SK-N-SH (cell line): ENCODE results near the gene IL17A. TPM values are rescaled to one million over a fixed set of nuclear protein-coding genes. Genes with fewer than 3 reads are reported as not detected.

Experiments used
- CTCF ChIA-PET: fragments of 300-600, 350-600 bp; formaldehyde crosslinking; extraction: SDS; loops from one replicate; lab custom pipeline; 2021; lab: Yijun Ruan, JAX
- POLR2A ChIA-PET: fragments of 350-600 bp; sonication (Branson Sonifier 250); formaldehyde crosslinking; extraction: SDS; loops from one replicate; lab custom pipeline; 2020; ENCODE audit warnings: antibody characterized with exemption, inconsistent platforms; lab: Yijun Ruan, JAX
- DNase-seq: peaks from one replicate; pipeline ENCODE4 v3.0.0; 2012
- H2AFZ ChIP-seq: fragments of 200-600 bp; sonication (generic); 2 replicates; pipeline ENCODE4 v1.8.1; 2016; ENCODE audit warnings: antibody characterized with exemption, mild to moderate bottlenecking, low read depth
- H3F3A ChIP-seq: fragments of 200-600 bp; sonication (generic); replicated peaks from 2 replicates; pipeline ENCODE3; 2016; ENCODE audit warnings: antibody characterized with exemption, mild to moderate bottlenecking; ENCODE audit not compliant: insufficient read depth
- H3K27ac ChIP-seq, 2 experiments: fragments of 200-500 bp in 1 of 2; fragments of 200-600 bp in 1 of 2; sonication (Bioruptor generic) in 1 of 2; sonication (generic), shearing (Covaris generic) in 1 of 2; 2 replicates each; pipeline versions ENCODE4 v1.5.1 to v1.6.1; 2014 to 2016; ENCODE audit warnings: low read depth in 2 of 2, inconsistent platforms in 1 of 2, low read length in 1 of 2, mild to moderate bottlenecking in 1 of 2, mixed read lengths in 1 of 2
- H3K27me3 ChIP-seq: fragments of 200-600 bp; sonication (generic), shearing (Covaris generic); 2 replicates; pipeline ENCODE4 v1.6.1; 2016; ENCODE audit warnings: mixed run types; ENCODE audit not compliant: insufficient read depth
- H3K36me3 ChIP-seq, 2 experiments: fragments of 200-500 bp in 1 of 2; fragments of 200-600 bp in 1 of 2; sonication (Bioruptor generic) in 1 of 2; sonication (generic) in 1 of 2; replicated peaks in 1 of 2; 2 replicates each; pipeline versions ENCODE3 to v1.5.1; 2014 to 2016; ENCODE audit warnings: low read length in 1 of 2, mild to moderate bottlenecking in 1 of 2; ENCODE audit not compliant: insufficient read depth in 2 of 2, control insufficient read depth in 1 of 2
- H3K4me1 ChIP-seq, 2 experiments: fragments of 200-500 bp in 1 of 2; fragments of 200-600 bp in 1 of 2; sonication (Bioruptor generic) in 1 of 2; sonication (generic), shearing (Covaris generic) in 1 of 2; 2 replicates each; pipeline versions ENCODE4 v1.5.1 to v1.6.1; 2014 to 2016; ENCODE audit warnings: low read depth in 1 of 2, low read length in 1 of 2, mixed run types in 1 of 2; ENCODE audit not compliant: insufficient read depth in 2 of 2, control insufficient read depth in 1 of 2
- H3K4me2 ChIP-seq: fragments of 200-600 bp; sonication (generic), shearing (Covaris generic); 2 replicates; pipeline ENCODE4 v1.6.1; 2017; ENCODE audit warnings: mixed run types
- H3K4me3 ChIP-seq, 2 experiments: fragments of 200-500 bp in 1 of 2; fragments of 200-600 bp in 1 of 2; sonication (Bioruptor generic) in 1 of 2; sonication (generic), shearing (Covaris generic) in 1 of 2; 2 replicates each; pipeline versions ENCODE4 v1.5.1 to v1.8.1; 2014 to 2016; ENCODE audit warnings: low read depth in 2 of 2, inconsistent platforms in 1 of 2, low read length in 1 of 2, mild to moderate bottlenecking in 1 of 2, mixed read lengths in 1 of 2, moderate library complexity in 1 of 2
- H3K79me2 ChIP-seq: fragments of 200-600 bp; sonication (generic); 2 replicates; pipeline ENCODE4 v1.8.1; 2017; ENCODE audit warnings: mild to moderate bottlenecking; ENCODE audit not compliant: insufficient read depth
- H3K9ac ChIP-seq: fragments of 200-600 bp; sonication (generic); 2 replicates; pipeline ENCODE4 v1.6.1; 2017; ENCODE audit warnings: mixed run types
- H3K9me2 ChIP-seq: fragments of 200-600 bp; sonication (generic); 2 replicates; pipeline ENCODE4 v1.6.1; 2017; ENCODE audit warnings: mixed run types
- H3K9me3 ChIP-seq: fragments of 200-600 bp; sonication (generic); 2 replicates; pipeline ENCODE4 v1.6.1; 2017; ENCODE audit warnings: mixed run types, mild to moderate bottlenecking, moderate library complexity
- H4K20me1 ChIP-seq: fragments of 200-600 bp; sonication (generic); 2 replicates; pipeline ENCODE4 v1.6.1; 2017; ENCODE audit warnings: mild to moderate bottlenecking, mixed run types; ENCODE audit not compliant: insufficient read depth
- CHD2 ChIP-seq: fragments of 150-350 bp; IDR thresholded peaks from 2 replicates; pipeline ENCODE4 v1.6.1; 2018; ENCODE audit warnings: low read length; ENCODE audit not compliant: partially characterized antibody
- ELF1 ChIP-seq: IDR thresholded peaks from 2 replicates; pipeline ENCODE4 v1.4.0; 2012
- FOSL2 ChIP-seq: IDR thresholded peaks from 2 replicates; pipeline ENCODE4 v1.4.0; 2012; ENCODE audit warnings: low read depth, mild to moderate bottlenecking, moderate library complexity, borderline replicate concordance
- FOXJ3 ChIP-seq: sonication (generic); formaldehyde crosslinking; IDR thresholded peaks from 2 replicates; pipeline ENCODE4 v1.5.1; 2020; ENCODE audit warnings: mild to moderate bottlenecking, missing genetic modification reagents
- FOXM1 ChIP-seq: IDR thresholded peaks from 2 replicates; pipeline ENCODE4 v1.4.0; 2012; ENCODE audit warnings: low read depth, mild to moderate bottlenecking
- GATA2 ChIP-seq: sonication (generic); formaldehyde crosslinking; IDR thresholded peaks from 2 replicates; pipeline ENCODE4 v1.5.0; 2020; ENCODE audit warnings: mild to moderate bottlenecking, missing genetic modification reagents
- NFIC ChIP-seq: IDR thresholded peaks from 2 replicates; pipeline ENCODE4 v1.4.0; 2012; ENCODE audit warnings: borderline replicate concordance
- POLR2AphosphoS5 ChIP-seq: IDR thresholded peaks from 2 replicates; pipeline ENCODE4 v1.6.1; 2012; ENCODE audit warnings: low read depth, low read length
- RAD21 ChIP-seq: IDR thresholded peaks from 2 replicates; pipeline ENCODE4 v1.6.1; 2012; ENCODE audit warnings: mild to moderate bottlenecking, low read length
- SIN3A ChIP-seq: IDR thresholded peaks from 2 replicates; pipeline ENCODE4 v1.6.1; 2012; ENCODE audit warnings: low read depth, mild to moderate bottlenecking, low read length, moderate library complexity, borderline replicate concordance
- SMC3 ChIP-seq: IDR thresholded peaks from 2 replicates; pipeline ENCODE4 v1.6.1; 2012; ENCODE audit warnings: low read depth, low read length, improper control_type of control experiment
- TEAD4 ChIP-seq: IDR thresholded peaks from 2 replicates; pipeline ENCODE4 v1.4.0; 2012; ENCODE audit warnings: mild to moderate bottlenecking, borderline replicate concordance; ENCODE audit not compliant: insufficient read depth
- YY1 ChIP-seq: IDR thresholded peaks from 2 replicates; pipeline ENCODE4 v1.4.0; 2012; ENCODE audit warnings: low read depth, mild to moderate bottlenecking
- WGBS: methylation state at CpG from one replicate; pipeline ENCODE4 v1.1.6; 2017; ENCODE audit warnings: low lambda C conversion rate; 5-methylcytosine and 5-hydroxymethylcytosine counted together
- polyA plus RNA-seq, 3 experiments: library from polyadenylated mRNA; depleted of rRNA; stranded (reverse); fragments of >200 nt; gene quantifications; 2 replicates each; pipeline ENCODE4 v1.2.3, GENCODE V29; 2012
- TF ChIP-seq, protein P1 (sequence below): IDR thresholded peaks from 2 replicates; pipeline ENCODE4 v1.4.0; 2012; ENCODE audit warnings: low read depth
- TF ChIP-seq, protein P2 (sequence below): IDR thresholded peaks from 2 replicates; pipeline ENCODE4; 2012
- TF ChIP-seq, protein P3 (sequence below): fragments of 150-350 bp; IDR thresholded peaks from 2 replicates; pipeline ENCODE4 v1.6.1; 2017; ENCODE audit warnings: antibody characterized with exemption, low read length, low read depth, borderline replicate concordance
- TF ChIP-seq, protein P4 (sequence below): IDR thresholded peaks from 2 replicates; pipeline ENCODE4 v1.4.0; 2012; ENCODE audit warnings: low read depth, borderline replicate concordance
- TF ChIP-seq, protein P5 (sequence below): fragments of 150-350 bp; IDR thresholded peaks from 2 replicates; pipeline ENCODE4 v1.6.1; 2016; ENCODE audit warnings: mild to moderate bottlenecking, low read depth, low read length
- TF ChIP-seq, protein P6 (sequence below): IDR thresholded peaks from 2 replicates; pipeline ENCODE4 v1.4.0; 2012; ENCODE audit warnings: low read depth, borderline replicate concordance

Gene IL17A
- polyA plus RNA-seq, 1 of the 3 experiments (the other 2 are of a cell fraction) = not detected

DNA sequence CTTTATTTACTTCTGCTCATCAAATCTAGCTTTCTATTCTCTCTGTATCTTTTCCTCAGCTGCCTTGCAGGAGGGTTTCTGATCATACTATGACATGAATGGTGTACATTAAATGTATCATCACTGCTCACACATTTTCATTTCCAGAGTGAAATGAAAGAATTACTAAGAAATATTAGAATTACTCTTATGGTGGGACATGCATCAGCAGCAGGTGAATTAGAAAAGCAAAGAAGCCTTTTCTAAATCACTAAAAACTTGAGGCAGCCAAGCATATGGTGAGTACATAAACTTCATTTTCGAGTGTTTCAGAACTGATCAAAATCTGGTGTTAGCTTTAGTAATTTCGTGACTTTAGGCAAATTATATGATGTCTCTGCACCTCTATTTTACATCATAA, 23.6 kb downstream of the IL17A start:
- TF ChIP-seq POLR2AphosphoS5 (no peak), SMC3 (no peak), SIN3A (no peak), GATA2 (no peak), FOXM1 (no peak), CHD2 (no peak), FOXJ3 (no peak), FOSL2 (no peak), RAD21 (no peak), TEAD4 (no peak)
- TF ChIP-seq, protein P1, sequence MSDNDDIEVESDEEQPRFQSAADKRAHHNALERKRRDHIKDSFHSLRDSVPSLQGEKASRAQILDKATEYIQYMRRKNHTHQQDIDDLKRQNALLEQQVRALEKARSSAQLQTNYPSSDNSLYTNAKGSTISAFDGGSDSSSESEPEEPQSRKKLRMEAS = no peak
- TF ChIP-seq, protein P2, sequence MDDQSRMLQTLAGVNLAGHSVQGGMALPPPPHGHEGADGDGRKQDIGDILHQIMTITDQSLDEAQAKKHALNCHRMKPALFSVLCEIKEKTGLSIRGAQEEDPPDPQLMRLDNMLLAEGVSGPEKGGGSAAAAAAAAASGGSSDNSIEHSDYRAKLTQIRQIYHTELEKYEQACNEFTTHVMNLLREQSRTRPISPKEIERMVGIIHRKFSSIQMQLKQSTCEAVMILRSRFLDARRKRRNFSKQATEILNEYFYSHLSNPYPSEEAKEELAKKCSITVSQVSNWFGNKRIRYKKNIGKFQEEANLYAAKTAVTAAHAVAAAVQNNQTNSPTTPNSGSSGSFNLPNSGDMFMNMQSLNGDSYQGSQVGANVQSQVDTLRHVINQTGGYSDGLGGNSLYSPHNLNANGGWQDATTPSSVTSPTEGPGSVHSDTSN = no peak
- TF ChIP-seq, protein P3, sequence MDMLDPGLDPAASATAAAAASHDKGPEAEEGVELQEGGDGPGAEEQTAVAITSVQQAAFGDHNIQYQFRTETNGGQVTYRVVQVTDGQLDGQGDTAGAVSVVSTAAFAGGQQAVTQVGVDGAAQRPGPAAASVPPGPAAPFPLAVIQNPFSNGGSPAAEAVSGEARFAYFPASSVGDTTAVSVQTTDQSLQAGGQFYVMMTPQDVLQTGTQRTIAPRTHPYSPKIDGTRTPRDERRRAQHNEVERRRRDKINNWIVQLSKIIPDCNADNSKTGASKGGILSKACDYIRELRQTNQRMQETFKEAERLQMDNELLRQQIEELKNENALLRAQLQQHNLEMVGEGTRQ = no peak
- Histone ChIP-seq H3K4me3 (no peak overlapping the region), H3K27me3 (no peaks in the 10 kb centered on the region), H3F3A (no peaks in the 10 kb centered on the region), H4K20me1 (no peaks in the 10 kb centered on the region), H3K9me2 (no peaks in the 10 kb centered on the region), H3K4me2 (no peak overlapping the region), H3K79me2 (no peaks in the 10 kb centered on the region), H3K27ac (no peak overlapping the region), H3K4me1 (no peaks in the 10 kb centered on the region), H3K36me3 (no peaks in the 10 kb centered on the region), H2AFZ (no peak overlapping the region), H3K9ac (no peak overlapping the region), H3K9me3 (no peaks in the 10 kb centered on the region)
- DNase-seq = no peak
- CTCF ChIA-PET = interaction anchor here (0.6 kb wide), 1 partner anchor 784 kb away, joined by 3 read pairs; no protein-coding TSS in a partner anchor
- POLR2A ChIA-PET = no interaction called here
- WGBS = 1% methylated on average over 2 of the region's 2 CpGs

DNA sequence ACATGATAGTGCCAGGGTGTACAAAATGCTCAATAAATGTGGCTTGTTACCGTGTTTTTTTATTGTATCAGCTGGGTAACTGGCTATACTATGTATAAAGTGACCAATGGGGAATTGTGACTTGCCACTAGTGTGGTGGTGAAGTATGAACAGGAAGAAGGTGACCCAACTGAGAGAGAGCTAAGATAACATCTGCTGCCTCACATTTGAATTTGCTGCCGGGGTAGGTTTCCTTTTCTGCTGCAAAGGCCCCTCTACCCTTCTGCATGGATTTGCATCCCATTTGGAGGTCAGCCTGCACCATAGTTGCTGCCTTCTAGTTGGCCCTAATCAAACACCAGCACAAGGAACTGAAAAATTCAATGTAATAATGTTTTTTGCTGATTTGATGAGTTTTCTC, 24.1 kb downstream of the IL17A start:
- no peak for DNase-seq
- H3K27ac ChIP-seq = no peak overlapping the region
- no peaks in the 10 kb centered on the region for H4K20me1 ChIP-seq
- no peak overlapping the region for H3K4me2 ChIP-seq
- CTCF ChIA-PET = no interaction called here
- no peak overlapping the region for H3K4me3 ChIP-seq
- no peaks in the 10 kb centered on the region for H3K79me2 ChIP-seq
- H3K36me3 ChIP-seq = no peaks in the 10 kb centered on the region
- no peak overlapping the region for H3K9ac ChIP-seq
- H3F3A ChIP-seq = no peaks in the 10 kb centered on the region
- POLR2A ChIA-PET = no interaction called here
- H2AFZ ChIP-seq = no peak overlapping the region
- 4% methylated on average over 2 of the region's 2 CpGs for WGBS
- no peaks in the 10 kb centered on the region for H3K9me3 ChIP-seq
- no peaks in the 10 kb centered on the region for H3K9me2 ChIP-seq
- TF ChIP-seq YY1 = no peak
- TF ChIP-seq, protein P4, sequence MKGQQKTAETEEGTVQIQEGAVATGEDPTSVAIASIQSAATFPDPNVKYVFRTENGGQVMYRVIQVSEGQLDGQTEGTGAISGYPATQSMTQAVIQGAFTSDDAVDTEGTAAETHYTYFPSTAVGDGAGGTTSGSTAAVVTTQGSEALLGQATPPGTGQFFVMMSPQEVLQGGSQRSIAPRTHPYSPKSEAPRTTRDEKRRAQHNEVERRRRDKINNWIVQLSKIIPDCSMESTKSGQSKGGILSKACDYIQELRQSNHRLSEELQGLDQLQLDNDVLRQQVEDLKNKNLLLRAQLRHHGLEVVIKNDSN = no peak
- TF ChIP-seq, protein P5, sequence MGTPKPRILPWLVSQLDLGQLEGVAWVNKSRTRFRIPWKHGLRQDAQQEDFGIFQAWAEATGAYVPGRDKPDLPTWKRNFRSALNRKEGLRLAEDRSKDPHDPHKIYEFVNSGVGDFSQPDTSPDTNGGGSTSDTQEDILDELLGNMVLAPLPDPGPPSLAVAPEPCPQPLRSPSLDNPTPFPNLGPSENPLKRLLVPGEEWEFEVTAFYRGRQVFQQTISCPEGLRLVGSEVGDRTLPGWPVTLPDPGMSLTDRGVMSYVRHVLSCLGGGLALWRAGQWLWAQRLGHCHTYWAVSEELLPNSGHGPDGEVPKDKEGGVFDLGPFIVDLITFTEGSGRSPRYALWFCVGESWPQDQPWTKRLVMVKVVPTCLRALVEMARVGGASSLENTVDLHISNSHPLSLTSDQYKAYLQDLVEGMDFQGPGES = no peak
- TF ChIP-seq ELF1 = no peak
- no peak for TF ChIP-seq NFIC
- no peak for TF ChIP-seq SMC3
- TF ChIP-seq, protein P6, sequence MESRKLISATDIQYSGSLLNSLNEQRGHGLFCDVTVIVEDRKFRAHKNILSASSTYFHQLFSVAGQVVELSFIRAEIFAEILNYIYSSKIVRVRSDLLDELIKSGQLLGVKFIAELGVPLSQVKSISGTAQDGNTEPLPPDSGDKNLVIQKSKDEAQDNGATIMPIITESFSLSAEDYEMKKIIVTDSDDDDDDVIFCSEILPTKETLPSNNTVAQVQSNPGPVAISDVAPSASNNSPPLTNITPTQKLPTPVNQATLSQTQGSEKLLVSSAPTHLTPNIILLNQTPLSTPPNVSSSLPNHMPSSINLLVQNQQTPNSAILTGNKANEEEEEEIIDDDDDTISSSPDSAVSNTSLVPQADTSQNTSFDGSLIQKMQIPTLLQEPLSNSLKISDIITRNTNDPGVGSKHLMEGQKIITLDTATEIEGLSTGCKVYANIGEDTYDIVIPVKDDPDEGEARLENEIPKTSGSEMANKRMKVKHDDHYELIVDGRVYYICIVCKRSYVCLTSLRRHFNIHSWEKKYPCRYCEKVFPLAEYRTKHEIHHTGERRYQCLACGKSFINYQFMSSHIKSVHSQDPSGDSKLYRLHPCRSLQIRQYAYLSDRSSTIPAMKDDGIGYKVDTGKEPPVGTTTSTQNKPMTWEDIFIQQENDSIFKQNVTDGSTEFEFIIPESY = no peak
- TF ChIP-seq, protein P3 = no peak
- no peak for TF ChIP-seq TEAD4
- TF ChIP-seq, all 33 proteins: peak for 0
- Histone ChIP-seq H3K27me3 (no peaks in the 10 kb centered on the region), H3K4me1 (no peaks in the 10 kb centered on the region)
